Colonic mucosa (tissue), 4 donors: ENCODE measurements around the gene ELOVL2. TPM values are rescaled to one million over a fixed set of nuclear protein-coding genes. Genes with fewer than 3 reads are reported as not detected.

Experiments
- DNase-seq: peaks from one replicate; pipeline ENCODE4 v3.0.0-alpha.2; 2020
- H3K27ac ChIP-seq: fragments of 200-600 bp; one replicate; pipeline ENCODE4 v1.8.0; 2021
- H3K27me3 ChIP-seq: fragments of 200-600 bp; one replicate; pipeline ENCODE4 v1.8.0; 2021
- H3K36me3 ChIP-seq: fragments of 200-600 bp; one replicate; pipeline ENCODE4 v1.8.0; 2021
- H3K4me1 ChIP-seq: fragments of 200-600 bp; one replicate; pipeline ENCODE4 v1.8.0; 2021; ENCODE audit warnings: mild to moderate bottlenecking
- H3K4me3 ChIP-seq: fragments of 200-600 bp; one replicate; pipeline ENCODE4 v1.8.0; 2021
- H3K9ac ChIP-seq, 2 donors: one replicate each; pipeline ENCODE4 v1.7.0; 2013; ENCODE audit warnings: control low read depth in 2 of 2, low read depth in 2 of 2, low read length in 2 of 2
- H3K9me3 ChIP-seq: fragments of 200-600 bp; one replicate; pipeline ENCODE4 v1.8.0; 2021
- intact Hi-C: fragments of 100-400 bp; cut with DNase I; formaldehyde crosslinking; loops from one replicate; pipeline ENCODE4 v1.14.1; 2022
- total RNA-seq, 2 donors: library from RNA; stranded (reverse); fragmentation: NEBNext Ultra II Directional in 1 of 2; extraction: Animal tissue kit (Norgen Biotek cat#: 25700) in 1 of 2; gene quantifications; one replicate each; pipeline ENCODE4 v1.2.1, GENCODE V29; 2021
- TF ChIP-seq, protein P1 (sequence below): fragments of 200-600 bp; IDR thresholded peaks from one replicate; pipeline ENCODE4 v1.8.0; 2022; ENCODE audit warnings: antibody characterized with exemption, mild to moderate bottlenecking
- donor health status: healthy.
- donor health status: DM: no; HTN: no; CAD: no.
- donor health status: DM: no; HTN: no; CAD: no.

Gene ELOVL2
- total RNA-seq, 2 donors from 2014 or later, result 0.05 to 0.11 TPM

DNA sequence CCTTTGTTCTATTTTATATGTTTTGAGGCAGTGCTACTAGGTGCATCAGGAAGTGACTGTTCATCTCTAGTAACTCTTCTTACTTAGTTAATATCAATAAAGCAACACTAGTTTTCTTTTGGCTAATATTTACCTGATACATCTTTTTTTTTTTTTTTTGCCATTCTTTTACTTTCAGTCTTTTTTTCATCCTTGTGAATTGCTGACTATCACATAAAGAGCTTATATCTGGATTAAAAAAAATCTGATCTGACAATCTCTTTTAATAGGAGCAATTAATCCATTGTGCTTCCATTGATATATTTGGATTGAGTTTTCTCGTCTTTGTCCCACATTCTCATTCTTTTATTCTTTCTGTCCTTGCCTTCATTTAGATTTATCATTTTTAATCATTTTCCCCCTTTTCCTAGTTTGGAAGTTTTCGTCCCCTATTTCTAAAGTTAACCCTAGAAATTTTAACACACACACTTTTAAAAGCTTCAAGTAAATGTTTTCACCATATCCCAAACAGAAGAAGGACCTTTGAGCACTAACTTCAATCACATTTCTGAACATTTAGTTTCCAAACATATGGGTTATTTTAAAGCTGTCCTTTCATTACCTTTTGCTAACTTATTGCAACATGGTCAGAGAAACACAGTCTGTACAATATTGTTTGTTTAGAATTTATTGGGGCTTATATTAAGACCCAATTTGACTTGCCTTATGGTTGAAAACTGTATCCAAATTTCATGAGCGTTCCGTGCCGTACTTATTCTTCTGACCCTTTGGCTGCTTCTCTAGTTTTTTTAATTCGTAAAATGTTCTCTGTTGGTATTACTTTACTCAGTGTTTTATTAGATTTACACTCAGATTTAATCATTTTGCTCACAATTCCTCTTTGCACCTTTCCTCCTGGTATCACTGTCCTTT lies 94.3 kb downstream of the ELOVL2 start:
- no peak for DNase-seq
- intact Hi-C loops, result loop anchor here (5.0 kb wide), 2 partner anchors 547 to 627 kb away; no protein-coding TSS in a partner anchor
- Histone ChIP-seq H3K9ac (no peak overlapping the region), H3K27ac (no peak overlapping the region), H3K4me3 (no peak overlapping the region), H3K9me3 (no peaks in the 10 kb centered on the region), H3K36me3 (no peaks in the 10 kb centered on the region), H3K27me3 (no peaks in the 10 kb centered on the region), H3K4me1 (no peaks in the 10 kb centered on the region)
- TF ChIP-seq, protein P1, sequence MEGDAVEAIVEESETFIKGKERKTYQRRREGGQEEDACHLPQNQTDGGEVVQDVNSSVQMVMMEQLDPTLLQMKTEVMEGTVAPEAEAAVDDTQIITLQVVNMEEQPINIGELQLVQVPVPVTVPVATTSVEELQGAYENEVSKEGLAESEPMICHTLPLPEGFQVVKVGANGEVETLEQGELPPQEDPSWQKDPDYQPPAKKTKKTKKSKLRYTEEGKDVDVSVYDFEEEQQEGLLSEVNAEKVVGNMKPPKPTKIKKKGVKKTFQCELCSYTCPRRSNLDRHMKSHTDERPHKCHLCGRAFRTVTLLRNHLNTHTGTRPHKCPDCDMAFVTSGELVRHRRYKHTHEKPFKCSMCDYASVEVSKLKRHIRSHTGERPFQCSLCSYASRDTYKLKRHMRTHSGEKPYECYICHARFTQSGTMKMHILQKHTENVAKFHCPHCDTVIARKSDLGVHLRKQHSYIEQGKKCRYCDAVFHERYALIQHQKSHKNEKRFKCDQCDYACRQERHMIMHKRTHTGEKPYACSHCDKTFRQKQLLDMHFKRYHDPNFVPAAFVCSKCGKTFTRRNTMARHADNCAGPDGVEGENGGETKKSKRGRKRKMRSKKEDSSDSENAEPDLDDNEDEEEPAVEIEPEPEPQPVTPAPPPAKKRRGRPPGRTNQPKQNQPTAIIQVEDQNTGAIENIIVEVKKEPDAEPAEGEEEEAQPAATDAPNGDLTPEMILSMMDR, result no peak

DNA sequence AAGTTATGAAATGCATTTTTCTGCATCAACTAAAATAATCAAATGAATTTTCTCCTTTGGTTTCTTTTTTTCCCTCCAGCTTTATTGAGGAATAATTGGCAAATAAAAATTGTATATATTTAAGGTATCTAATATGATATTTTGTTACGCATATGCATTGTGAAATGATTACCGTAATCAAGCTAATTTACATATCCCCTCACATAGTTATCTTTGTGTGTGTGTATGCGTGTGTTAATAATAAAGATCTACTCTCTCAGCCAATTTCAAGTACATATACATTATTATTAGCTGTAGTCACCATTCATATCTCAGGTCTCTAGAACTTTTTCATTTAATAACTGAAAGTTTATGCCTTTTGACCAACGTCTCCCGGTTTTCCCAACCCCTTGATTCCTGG lies 96.1 kb downstream of the ELOVL2 start:
- no peak for DNase-seq
- H3K4me3 ChIP-seq, result no peak overlapping the region
- no peak overlapping the region for H3K27ac ChIP-seq
- intact Hi-C loops, result no loop called here
- no peaks in the 10 kb centered on the region for H3K4me1 ChIP-seq
- H3K9ac ChIP-seq, result no peak overlapping the region
- H3K9me3 ChIP-seq, result no peaks in the 10 kb centered on the region
- TF ChIP-seq, protein P1, result no peak
- no peaks in the 10 kb centered on the region for H3K36me3 ChIP-seq
- no peaks in the 10 kb centered on the region for H3K27me3 ChIP-seq

DNA sequence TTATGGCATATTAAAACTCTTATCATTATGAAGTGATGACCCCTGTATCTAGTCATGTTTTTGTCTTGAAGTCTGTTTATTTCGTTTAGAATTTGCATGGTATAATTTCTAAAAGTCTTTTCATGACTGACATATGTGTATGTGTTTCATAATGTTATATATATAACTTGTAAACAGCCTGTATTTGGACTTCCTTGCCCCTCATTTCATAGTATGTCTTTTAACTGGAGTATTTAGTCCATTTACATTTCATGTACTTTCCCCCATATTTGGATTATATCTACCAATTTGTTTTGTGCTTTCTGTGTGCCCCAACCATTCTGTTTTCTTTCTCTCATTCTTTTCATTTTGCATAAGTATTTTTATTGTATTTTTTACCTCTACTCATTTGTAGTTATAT lies 98.3 kb downstream of the ELOVL2 start:
- Histone ChIP-seq H3K4me1 (no peaks in the 10 kb centered on the region), H3K27ac (no peak overlapping the region), H3K36me3 (no peaks in the 10 kb centered on the region), H3K27me3 (no peaks in the 10 kb centered on the region), H3K4me3 (no peak overlapping the region), H3K9me3 (no peaks in the 10 kb centered on the region), H3K9ac (no peak overlapping the region)
- intact Hi-C loops, result no loop called here
- no peak for DNase-seq
- TF ChIP-seq, protein P1, result no peak

DNA sequence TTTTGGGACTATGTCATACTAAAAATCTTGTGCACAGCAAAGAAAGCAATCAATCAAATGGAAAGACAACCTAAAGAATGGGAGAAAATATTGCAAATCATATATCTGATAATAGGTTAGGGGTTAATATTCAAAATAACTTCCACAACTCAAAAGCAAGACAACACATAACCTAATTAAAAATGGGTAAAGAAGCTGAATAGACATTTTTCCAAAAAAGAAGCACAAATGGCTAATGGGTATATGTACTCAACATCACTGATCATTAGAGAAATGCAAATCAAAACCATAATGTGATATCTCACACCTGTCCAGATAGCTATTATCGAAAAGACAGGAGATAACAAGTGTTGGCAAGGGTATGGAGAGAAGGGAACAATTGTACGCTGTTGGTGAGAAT lies 104.3 kb downstream of the ELOVL2 start:
- Histone ChIP-seq H3K4me1 (no peaks in the 10 kb centered on the region), H3K9ac (no peak overlapping the region), H3K27me3 (no peaks in the 10 kb centered on the region), H3K4me3 (no peak overlapping the region), H3K9me3 (no peaks in the 10 kb centered on the region), H3K36me3 (no peaks in the 10 kb centered on the region), H3K27ac (no peak overlapping the region)
- DNase-seq, result no peak
- intact Hi-C loops, result no loop called here
- TF ChIP-seq, protein P1, result no peak

DNA sequence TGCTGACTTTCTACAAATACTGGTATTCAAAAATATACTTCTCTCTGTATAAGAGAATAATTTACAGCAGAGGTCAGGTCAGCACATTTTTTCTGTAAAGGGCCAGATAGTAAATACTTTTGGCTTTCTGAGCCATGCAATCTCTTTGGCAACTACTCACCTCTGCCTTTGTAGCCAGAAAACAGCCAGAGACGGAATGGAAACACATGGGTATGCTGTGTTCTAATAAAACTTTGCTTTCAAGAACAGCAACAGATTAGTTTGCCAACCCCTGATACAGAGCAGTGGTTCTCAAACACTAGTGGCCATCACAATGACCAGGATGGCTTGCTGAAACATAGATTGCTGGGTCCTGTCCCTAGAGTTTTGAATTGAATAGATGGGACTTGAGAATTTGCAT lies 111.0 kb downstream of the ELOVL2 start:
- no peaks in the 10 kb centered on the region for H3K9me3 ChIP-seq
- no peaks in the 10 kb centered on the region for H3K4me1 ChIP-seq
- H3K4me3 ChIP-seq, result no peak overlapping the region
- no peak for DNase-seq
- no peak overlapping the region for H3K9ac ChIP-seq
- intact Hi-C loops, result no loop called here
- H3K27ac ChIP-seq, result no peak overlapping the region
- H3K27me3 ChIP-seq, result no peaks in the 10 kb centered on the region
- TF ChIP-seq, protein P1, result no peak
- no peaks in the 10 kb centered on the region for H3K36me3 ChIP-seq

Other genes with a start within 250 kb of the ELOVL2 start
- gene MAK, start 205.8 kb downstream of the ELOVL2 start, total RNA-seq, result not detected
- gene GCM2, start 162.3 kb downstream of the ELOVL2 start, total RNA-seq, result not detected
- under 1 TPM in 1 of 2 donors, not detected in 1; 0.11 TPM for gene SYCP2L, start 157.3 kb downstream of the ELOVL2 start, total RNA-seq
- 1 to 10 TPM; 6.3 to 8.0 TPM for gene SMIM13, start 49.5 kb upstream of the ELOVL2 start, total RNA-seq
- under 1 TPM in 1 of 2 donors, not detected in 1; 0.10 TPM for gene ERVFRD-1, start 67.4 kb upstream of the ELOVL2 start, total RNA-seq
- 10 to 100 TPM; 43.4 to 73.1 TPM for gene NEDD9, start 188.4 kb upstream of the ELOVL2 start, total RNA-seq